IMR-90 (cell line): ENCODE results near the gene NCKAP5. TPM values are rescaled to one million over a fixed set of nuclear protein-coding genes. Genes with fewer than 3 reads are reported as not detected.
A peak's percentile ranks its signal among the peaks of the same experiment; 100 is the strongest.

Experiments used
- ATAC-seq: fragments of 200-7000 bp; cut with Tn5 transposase; 2 replicates; pipeline ENCODE4 v1.9.1; 2020; ENCODE audit warnings: low read depth, mild to moderate bottlenecking, moderate library complexity
- BruUV-seq: library from RNA; stranded (reverse); fragments of 400-500 nt; replicated peaks from 2 replicates; lab custom pipeline; 2021; lab: Mats Ljungman, UMichigan
- CTCF ChIA-PET: fragments of 300-600 bp; formaldehyde crosslinking; extraction: SDS; loops from one replicate; lab custom pipeline; 2021; ENCODE audit warnings: antibody characterized with exemption; lab: Yijun Ruan, JAX
- POLR2A ChIA-PET: fragments of 300-600 bp; sonication (Branson Sonifier 250); formaldehyde crosslinking; loops from one replicate; lab custom pipeline; 2022; ENCODE audit warnings: antibody characterized with exemption; ENCODE audit not compliant: unreplicated experiment; lab: Charles Lee
- DNase-seq: peaks from one replicate; pipeline ENCODE4 v3.0.0; 2013
- H2AFZ ChIP-seq: replicated peaks from 2 replicates; pipeline ENCODE3; 2013; ENCODE audit warnings: low read length, mild to moderate bottlenecking; ENCODE audit not compliant: poor library complexity
- H2AK5ac ChIP-seq: 2 replicates; pipeline ENCODE4 v1.6.1; 2013; ENCODE audit warnings: low read depth, low read length, inconsistent platforms
- H2AK9ac ChIP-seq: replicated peaks from 2 replicates; pipeline ENCODE3; 2013; ENCODE audit warnings: mild to moderate bottlenecking, low read depth, low read length, moderate library complexity; ENCODE audit not compliant: poor library complexity
- H2BK120ac ChIP-seq: 2 replicates; pipeline ENCODE4 v1.6.1; 2013; ENCODE audit warnings: low read depth, low read length, inconsistent platforms
- H2BK15ac ChIP-seq: 3 replicates; pipeline ENCODE4 v1.6.1; 2013; ENCODE audit warnings: low read depth, low read length, inconsistent platforms
- H2BK20ac ChIP-seq: 2 replicates; pipeline ENCODE4 v1.6.1; 2013; ENCODE audit warnings: low read depth, mild to moderate bottlenecking, inconsistent platforms, low read length, moderate library complexity
- H2BK5ac ChIP-seq: 2 replicates; pipeline ENCODE4 v1.6.1; 2013; ENCODE audit warnings: mild to moderate bottlenecking, low read depth, low read length, inconsistent platforms; ENCODE audit not compliant: poor library complexity, severe bottlenecking
- H3K14ac ChIP-seq: replicated peaks from 2 replicates; pipeline ENCODE4 v1.6.1; 2013; ENCODE audit warnings: low read depth, low read length, inconsistent platforms
- H3K18ac ChIP-seq: 2 replicates; pipeline ENCODE4 v1.6.1; 2013; ENCODE audit warnings: low read depth, low read length, control low read depth
- H3K23ac ChIP-seq: 2 replicates; pipeline ENCODE4 v1.6.1; 2013; ENCODE audit warnings: low read depth, low read length, inconsistent platforms
- H3K27ac ChIP-seq: 2 replicates; pipeline ENCODE4 v1.5.1; 2013; ENCODE audit warnings: mild to moderate bottlenecking, control low read depth, low read length; ENCODE audit not compliant: insufficient read depth
- H3K27me3 ChIP-seq: 2 replicates; pipeline ENCODE4 v1.6.1; 2013; ENCODE audit warnings: low read length; ENCODE audit not compliant: control insufficient read depth, insufficient read depth
- H3K36me3 ChIP-seq: 2 replicates; pipeline ENCODE4 v1.6.1; 2013; ENCODE audit warnings: low read length, mixed read lengths; ENCODE audit not compliant: control insufficient read depth, insufficient read depth
- H3K4ac ChIP-seq: 2 replicates; pipeline ENCODE4 v1.6.1; 2013; ENCODE audit warnings: low read depth, low read length, inconsistent platforms
- H3K4me1 ChIP-seq: 2 replicates; pipeline ENCODE4 v1.6.1; 2013; ENCODE audit warnings: low read length, mixed read lengths; ENCODE audit not compliant: control insufficient read depth, insufficient read depth
- H3K4me2 ChIP-seq: 2 replicates; pipeline ENCODE4 v1.6.1; 2013; ENCODE audit warnings: low read depth, mild to moderate bottlenecking, control low read depth, low read length, moderate library complexity
- H3K4me3 ChIP-seq: 2 replicates; pipeline ENCODE4 v1.5.1; 2013; ENCODE audit warnings: low read depth, mild to moderate bottlenecking, control low read depth, low read length, moderate library complexity; ENCODE audit not compliant: insufficient read depth
- H3K56ac ChIP-seq: 2 replicates; pipeline ENCODE4 v1.6.1; 2013; ENCODE audit warnings: low read length, inconsistent platforms; ENCODE audit not compliant: insufficient read depth; ENCODE audit errors: extremely low read depth
- H3K79me1 ChIP-seq, 2 experiments: 2 replicates each; pipeline ENCODE4 v1.6.1; 2013; ENCODE audit warnings: low read length in 2 of 2, inconsistent platforms in 1 of 2, low read depth in 1 of 2
- H3K9ac ChIP-seq: 2 replicates; pipeline ENCODE4 v1.6.1; 2013; ENCODE audit warnings: low read depth, low read length, control low read depth
- H3K9me1 ChIP-seq: 2 replicates; pipeline ENCODE4 v1.6.1; 2013; ENCODE audit warnings: low read length, inconsistent platforms; ENCODE audit not compliant: insufficient read depth
- H3K9me3 ChIP-seq: 2 replicates; pipeline ENCODE4 v1.6.1; 2013; ENCODE audit warnings: low read length; ENCODE audit not compliant: control insufficient read depth, insufficient read depth
- H4K20me1 ChIP-seq: 2 replicates; pipeline ENCODE4 v1.6.1; 2013; ENCODE audit warnings: low read length, inconsistent platforms; ENCODE audit not compliant: insufficient read depth
- H4K5ac ChIP-seq: 2 replicates; pipeline ENCODE4 v1.6.1; 2013; ENCODE audit warnings: mild to moderate bottlenecking, low read depth, low read length, control low read depth
- H4K8ac ChIP-seq, 2 experiments: 2 replicates each; pipeline ENCODE4 v1.6.1; 2013; ENCODE audit warnings: low read depth in 2 of 2, low read length in 2 of 2, control low read depth in 1 of 2, inconsistent platforms in 1 of 2
- H4K91ac ChIP-seq: 2 replicates; pipeline ENCODE4 v1.6.1; 2013; ENCODE audit warnings: low read depth, low read length, inconsistent platforms; ENCODE audit not compliant: insufficient read depth
- BHLHE40 ChIP-seq: fragments of 150-350 bp; IDR thresholded peaks from 2 replicates; pipeline ENCODE4 v1.6.1; 2016; ENCODE audit warnings: mild to moderate bottlenecking, low read depth, low read length
- CEBPB ChIP-seq: IDR thresholded peaks from 2 replicates; pipeline ENCODE4 v1.6.1; 2012; ENCODE audit warnings: low read depth, low read length, improper control_type of control experiment
- CHD1 ChIP-seq: IDR thresholded peaks from 2 replicates; pipeline ENCODE4 v1.6.1; 2012; ENCODE audit warnings: low read depth, low read length, improper control_type of control experiment
- CTCF ChIP-seq: conservative IDR thresholded peaks from 2 replicates; pipeline ENCODE4 v1.5.1; 2012; ENCODE audit warnings: mild to moderate bottlenecking, low read depth, low read length, improper control_type of control experiment
- ELK1 ChIP-seq: fragments of 150-350 bp; IDR thresholded peaks from 2 replicates; pipeline ENCODE4 v1.6.1; 2016; ENCODE audit warnings: low read depth, mild to moderate bottlenecking, low read length, moderate library complexity, borderline replicate concordance
- FOS ChIP-seq: fragments of 150-350 bp; IDR thresholded peaks from 2 replicates; pipeline ENCODE4 v1.6.1; 2016; ENCODE audit warnings: low read depth, low read length
- MXI1 ChIP-seq: IDR thresholded peaks from 2 replicates; pipeline ENCODE4 v1.6.1; 2012; ENCODE audit warnings: low read depth, mild to moderate bottlenecking, low read length, moderate library complexity, borderline replicate concordance
- NFE2L2 ChIP-seq: fragments of 150-350 bp; IDR thresholded peaks from 2 replicates; pipeline ENCODE4 v1.6.1; 2016; ENCODE audit warnings: low read depth, mild to moderate bottlenecking, low read length
- POLR2A ChIP-seq: IDR thresholded peaks from 2 replicates; pipeline ENCODE4 v1.6.1; 2012; ENCODE audit warnings: mild to moderate bottlenecking, low read depth, low read length
- RAD21 ChIP-seq: IDR thresholded peaks from 2 replicates; pipeline ENCODE4 v1.6.1; 2012; ENCODE audit warnings: low read length, improper control_type of control experiment
- RCOR1 ChIP-seq: IDR thresholded peaks from 2 replicates; pipeline ENCODE4 v1.6.1; 2012; ENCODE audit warnings: mild to moderate bottlenecking, low read length, improper control_type of control experiment; ENCODE audit not compliant: insufficient replicate concordance
- RFX5 ChIP-seq: IDR thresholded peaks from 2 replicates; pipeline ENCODE4 v1.8.0; 2012; ENCODE audit warnings: low read depth, mild to moderate bottlenecking, low read length, moderate library complexity
- WGBS, 2 experiments: methylation state at CpG; one replicate each; pipeline versions ENCODE4 v1.1.5 to v1.1.7; 2013; ENCODE audit warnings: missing lambda C conversion rate in 2 of 2; ENCODE audit not compliant: insufficient read length in 1 of 2; ENCODE audit errors: extremely low coverage in 2 of 2; 5-methylcytosine and 5-hydroxymethylcytosine counted together
- dilution Hi-C: fragments of 300-500 bp; cut with HindIII; formaldehyde crosslinking; loops from one replicate; pipeline ENCODE4 v1.14.3; 2018; ENCODE audit warnings: low sequenced_read_pairs; ENCODE audit not compliant: unreplicated experiment
- in situ Hi-C: fragments of 300-500 bp; cut with MboI; formaldehyde crosslinking; loops from 3 replicates; pipeline ENCODE4 v1.14.3; 2019; ENCODE audit warnings: low sequenced_read_pairs, inconsistent platforms, mixed read lengths
- intact Hi-C: fragments of 100-400 bp; cut with micrococcal nuclease; formaldehyde crosslinking; loops from 2 replicates; pipeline ENCODE4 v1.10.0; 2022
- polyA plus RNA-seq, 3 experiments: library from polyadenylated mRNA; depleted of rRNA; stranded (reverse); fragments of >200 nt; gene quantifications; 2 replicates each; pipeline ENCODE4 v1.2.3, GENCODE V29; 2012; ENCODE audit warnings: low replicate concordance in 1 of 3
- total RNA-seq: library from RNA; depleted of rRNA; stranded (reverse); fragments of >200 nt; gene quantifications from 2 replicates; pipeline ENCODE4 v1.2.3, GENCODE V29; 2012
- TF ChIP-seq, protein P1 (sequence below): fragments of 150-350 bp; IDR thresholded peaks from 2 replicates; pipeline ENCODE4 v1.6.1; 2017; ENCODE audit warnings: mild to moderate bottlenecking, antibody characterized with exemption, low read length, low read depth

The NCKAP5 gene
- total and polyA plus RNA-seq, 2 of the 4 experiments (the other 2 are of a cell fraction): 2.7 to 3.9 TPM

- H3K23ac ChIP-seq: no peak overlapping the region
- POLR2A ChIA-PET: no interaction called here
- peaks cover 8% of the 10 kb centered on the region for H3K9me1 ChIP-seq
- peaks cover 14% of the 10 kb centered on the region; the same call in 1 of the 2 replicates for H4K20me1 ChIP-seq
- H2BK15ac ChIP-seq: no peak overlapping the region
- H2AFZ ChIP-seq: no peak overlapping the region
- H3K27ac ChIP-seq: no peak overlapping the region
- H4K5ac ChIP-seq: no peak overlapping the region
- BruUV-seq: no TSS peak
- no peak overlapping the region for H3K18ac ChIP-seq
- no peak for ATAC-seq
- H3K9ac ChIP-seq: no peak overlapping the region
- H3K4me3 ChIP-seq: no peak overlapping the region
- no peak for DNase-seq
- peak overlapping the region; percentile 50 for H3K14ac ChIP-seq
- H3K4me1 ChIP-seq: peaks cover 11% of the 10 kb centered on the region
- no peak overlapping the region for H2BK5ac ChIP-seq
- peaks cover 6 to 32% of the 10 kb centered on the region in 2 experiments for H3K79me1 ChIP-seq
- peaks cover 2% of the 10 kb centered on the region; the same call in 1 of the 2 replicates for H3K36me3 ChIP-seq
- TF ChIP-seq FOS (no peak), MXI1 (no peak), RCOR1 (no peak), BHLHE40 (no peak), NFE2L2 (no peak), POLR2A (no peak), ELK1 (no peak), CHD1 (no peak), RFX5 (no peak), CEBPB (no peak), RAD21 (no peak), CTCF (no peak)
- TF ChIP-seq, protein P1, sequence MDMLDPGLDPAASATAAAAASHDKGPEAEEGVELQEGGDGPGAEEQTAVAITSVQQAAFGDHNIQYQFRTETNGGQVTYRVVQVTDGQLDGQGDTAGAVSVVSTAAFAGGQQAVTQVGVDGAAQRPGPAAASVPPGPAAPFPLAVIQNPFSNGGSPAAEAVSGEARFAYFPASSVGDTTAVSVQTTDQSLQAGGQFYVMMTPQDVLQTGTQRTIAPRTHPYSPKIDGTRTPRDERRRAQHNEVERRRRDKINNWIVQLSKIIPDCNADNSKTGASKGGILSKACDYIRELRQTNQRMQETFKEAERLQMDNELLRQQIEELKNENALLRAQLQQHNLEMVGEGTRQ: no peak
- no peaks in the 10 kb centered on the region for H3K9me3 ChIP-seq
- H3K4ac ChIP-seq: peak overlapping the region; percentile 13; the same call in 1 of the 2 replicates
- H2BK20ac ChIP-seq: no peak overlapping the region
- H2AK9ac ChIP-seq: no peak overlapping the region
- in situ Hi-C loops: no loop called here
- dilution Hi-C loops: no loop called here
- no peak overlapping the region for H2AK5ac ChIP-seq
- WGBS, 2 experiments: no CpG with 5 or more reads among the region's 1 CpG
- no peaks in the 10 kb centered on the region for H3K27me3 ChIP-seq
- H4K91ac ChIP-seq: no peak overlapping the region
- H3K4me2 ChIP-seq: no peak overlapping the region
- intact Hi-C loops: no loop called here
- H2BK120ac ChIP-seq: no peak overlapping the region
- H3K56ac ChIP-seq: no peak overlapping the region
- CTCF ChIA-PET: no interaction called here
- H4K8ac ChIP-seq: no peak overlapping the region
Observed at GRCh38 chr2:132936791-132937190, 631.5 kb downstream of the NCKAP5 start.
